ENCODE results near the gene OVOL1.

GRCh38 chr11:65744699-65745042, 42.2 kb upstream of the OVOL1 start:
- TF ChIP-seq, protein P1, sequence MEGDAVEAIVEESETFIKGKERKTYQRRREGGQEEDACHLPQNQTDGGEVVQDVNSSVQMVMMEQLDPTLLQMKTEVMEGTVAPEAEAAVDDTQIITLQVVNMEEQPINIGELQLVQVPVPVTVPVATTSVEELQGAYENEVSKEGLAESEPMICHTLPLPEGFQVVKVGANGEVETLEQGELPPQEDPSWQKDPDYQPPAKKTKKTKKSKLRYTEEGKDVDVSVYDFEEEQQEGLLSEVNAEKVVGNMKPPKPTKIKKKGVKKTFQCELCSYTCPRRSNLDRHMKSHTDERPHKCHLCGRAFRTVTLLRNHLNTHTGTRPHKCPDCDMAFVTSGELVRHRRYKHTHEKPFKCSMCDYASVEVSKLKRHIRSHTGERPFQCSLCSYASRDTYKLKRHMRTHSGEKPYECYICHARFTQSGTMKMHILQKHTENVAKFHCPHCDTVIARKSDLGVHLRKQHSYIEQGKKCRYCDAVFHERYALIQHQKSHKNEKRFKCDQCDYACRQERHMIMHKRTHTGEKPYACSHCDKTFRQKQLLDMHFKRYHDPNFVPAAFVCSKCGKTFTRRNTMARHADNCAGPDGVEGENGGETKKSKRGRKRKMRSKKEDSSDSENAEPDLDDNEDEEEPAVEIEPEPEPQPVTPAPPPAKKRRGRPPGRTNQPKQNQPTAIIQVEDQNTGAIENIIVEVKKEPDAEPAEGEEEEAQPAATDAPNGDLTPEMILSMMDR (IDR thresholded peaks at IDR 0.05; ENCODE audit: low read depth, low read length): no peak
- no peak for TF ChIP-seq EZH2phosphoT487 (IDR thresholded peaks at IDR 0.05; ENCODE audit: low read depth)
